GM21786 (cell line): Measurements from ENCODE around the gene PPRC1.

Experiments
- ATAC-seq: cut with Tn5 transposase; IDR thresholded peaks from one replicate; pipeline ENCODE4 v1.9.1; 2021; ENCODE audit not compliant: unreplicated experiment

The PPRC1 gene, protein sequence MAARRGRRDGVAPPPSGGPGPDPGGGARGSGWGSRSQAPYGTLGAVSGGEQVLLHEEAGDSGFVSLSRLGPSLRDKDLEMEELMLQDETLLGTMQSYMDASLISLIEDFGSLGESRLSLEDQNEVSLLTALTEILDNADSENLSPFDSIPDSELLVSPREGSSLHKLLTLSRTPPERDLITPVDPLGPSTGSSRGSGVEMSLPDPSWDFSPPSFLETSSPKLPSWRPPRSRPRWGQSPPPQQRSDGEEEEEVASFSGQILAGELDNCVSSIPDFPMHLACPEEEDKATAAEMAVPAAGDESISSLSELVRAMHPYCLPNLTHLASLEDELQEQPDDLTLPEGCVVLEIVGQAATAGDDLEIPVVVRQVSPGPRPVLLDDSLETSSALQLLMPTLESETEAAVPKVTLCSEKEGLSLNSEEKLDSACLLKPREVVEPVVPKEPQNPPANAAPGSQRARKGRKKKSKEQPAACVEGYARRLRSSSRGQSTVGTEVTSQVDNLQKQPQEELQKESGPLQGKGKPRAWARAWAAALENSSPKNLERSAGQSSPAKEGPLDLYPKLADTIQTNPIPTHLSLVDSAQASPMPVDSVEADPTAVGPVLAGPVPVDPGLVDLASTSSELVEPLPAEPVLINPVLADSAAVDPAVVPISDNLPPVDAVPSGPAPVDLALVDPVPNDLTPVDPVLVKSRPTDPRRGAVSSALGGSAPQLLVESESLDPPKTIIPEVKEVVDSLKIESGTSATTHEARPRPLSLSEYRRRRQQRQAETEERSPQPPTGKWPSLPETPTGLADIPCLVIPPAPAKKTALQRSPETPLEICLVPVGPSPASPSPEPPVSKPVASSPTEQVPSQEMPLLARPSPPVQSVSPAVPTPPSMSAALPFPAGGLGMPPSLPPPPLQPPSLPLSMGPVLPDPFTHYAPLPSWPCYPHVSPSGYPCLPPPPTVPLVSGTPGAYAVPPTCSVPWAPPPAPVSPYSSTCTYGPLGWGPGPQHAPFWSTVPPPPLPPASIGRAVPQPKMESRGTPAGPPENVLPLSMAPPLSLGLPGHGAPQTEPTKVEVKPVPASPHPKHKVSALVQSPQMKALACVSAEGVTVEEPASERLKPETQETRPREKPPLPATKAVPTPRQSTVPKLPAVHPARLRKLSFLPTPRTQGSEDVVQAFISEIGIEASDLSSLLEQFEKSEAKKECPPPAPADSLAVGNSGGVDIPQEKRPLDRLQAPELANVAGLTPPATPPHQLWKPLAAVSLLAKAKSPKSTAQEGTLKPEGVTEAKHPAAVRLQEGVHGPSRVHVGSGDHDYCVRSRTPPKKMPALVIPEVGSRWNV (N-terminal part only)

DNA sequence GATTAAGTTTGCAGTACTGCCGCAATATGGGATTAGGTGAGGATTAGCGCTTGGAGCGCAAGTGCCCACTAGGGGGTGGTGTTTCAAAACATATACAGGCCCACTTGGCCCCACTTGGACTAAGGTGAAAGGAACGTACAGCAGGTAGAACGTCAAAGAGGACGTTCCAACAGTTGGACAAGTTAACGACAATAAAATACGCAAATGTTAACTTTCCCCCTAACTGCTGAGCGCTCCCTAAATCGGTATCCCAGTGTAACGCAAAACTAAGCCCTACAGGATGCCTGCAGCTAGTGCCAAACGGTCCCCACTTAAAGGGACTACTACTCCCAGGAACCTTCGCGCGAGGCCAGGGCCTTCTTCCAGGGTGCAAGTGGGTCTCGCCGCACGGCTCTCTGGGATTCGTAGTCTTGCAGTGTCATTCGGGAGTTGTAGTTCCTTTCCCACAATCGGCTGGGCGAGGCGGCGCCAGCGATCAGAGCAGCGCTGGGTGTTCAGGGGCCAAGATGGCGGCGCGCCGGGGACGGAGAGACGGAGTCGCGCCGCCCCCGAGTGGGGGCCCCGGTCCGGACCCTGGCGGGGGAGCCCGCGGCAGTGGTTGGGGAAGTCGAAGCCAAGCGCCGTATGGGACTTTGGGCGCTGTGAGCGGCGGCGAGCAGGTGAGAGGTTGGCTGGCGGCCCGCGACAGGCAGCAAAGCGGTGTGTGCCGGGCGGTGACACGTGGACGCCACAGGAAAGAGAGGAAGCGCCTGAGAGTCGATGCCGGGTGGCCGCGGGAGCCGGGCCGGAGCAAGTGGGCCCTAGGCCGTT, at the start of gene PPRC1:
TSS of gene PPRC1 (plus strand) at position 478 of the 810 bp plus-strand sequence. CDS start at position 507, 29 bp downstream.
- ATAC-seq, result peak; percentile 93

DNA sequence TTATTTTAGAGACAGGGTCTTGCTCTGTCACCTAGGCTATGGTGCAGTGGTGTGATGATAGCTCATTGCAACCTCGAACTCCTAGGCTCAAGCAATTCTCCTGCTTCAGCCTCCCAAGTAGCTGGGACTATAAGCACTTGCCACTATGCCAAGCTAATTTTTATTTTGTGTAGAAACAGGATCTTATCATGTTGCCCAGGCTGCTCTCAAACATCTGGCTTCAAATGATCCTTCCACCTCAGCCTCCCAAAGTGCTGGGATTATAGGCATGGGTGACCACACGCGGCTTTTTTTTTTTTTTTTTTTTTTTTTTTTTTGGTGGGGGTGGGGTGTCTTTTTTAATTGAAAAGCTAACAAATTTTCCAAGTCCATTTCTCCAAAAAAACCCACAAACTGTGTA, 49.3 kb upstream of the PPRC1 start:
- ATAC-seq, result no peak

DNA sequence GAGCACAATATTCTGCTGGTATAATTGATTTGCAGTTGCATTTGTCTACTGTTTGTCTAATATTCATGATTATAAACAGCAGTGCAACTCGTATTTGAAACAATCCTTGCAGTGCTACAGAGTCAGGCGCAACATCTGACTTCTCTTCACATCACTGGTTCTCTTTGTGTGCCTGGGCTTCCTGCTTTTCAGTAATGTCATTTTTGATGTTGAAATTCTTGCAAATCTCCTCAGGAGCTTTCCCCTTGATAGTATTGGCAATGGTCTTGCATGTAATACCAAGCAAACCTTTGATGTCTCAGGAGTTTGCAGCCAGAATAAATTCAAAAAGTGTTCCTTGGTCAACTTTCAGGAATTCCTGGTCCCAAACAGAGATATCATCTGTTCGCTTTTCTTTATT, 47.5 kb upstream of the PPRC1 start:
- ATAC-seq, result no peak

DNA sequence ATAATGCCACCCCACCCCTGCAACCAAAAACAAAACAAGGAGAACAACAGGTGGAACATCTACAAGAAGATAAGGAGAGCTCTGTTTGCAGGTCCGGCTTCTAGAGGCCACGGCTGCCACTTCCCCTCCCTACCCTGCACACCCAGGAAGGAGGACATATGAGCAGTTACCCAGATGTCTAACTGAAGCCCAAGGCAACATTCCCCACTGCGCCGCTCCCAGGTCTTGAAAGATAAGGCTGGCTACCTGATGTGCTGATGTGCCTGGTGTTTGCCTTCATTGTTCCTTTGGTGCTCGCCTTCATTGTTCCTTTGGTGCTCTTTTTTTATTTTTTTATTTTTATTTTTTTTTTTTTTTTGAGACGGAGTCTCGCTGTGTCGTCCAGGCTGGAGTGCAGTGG, 46.6 kb upstream of the PPRC1 start:
- ATAC-seq, result no peak

DNA sequence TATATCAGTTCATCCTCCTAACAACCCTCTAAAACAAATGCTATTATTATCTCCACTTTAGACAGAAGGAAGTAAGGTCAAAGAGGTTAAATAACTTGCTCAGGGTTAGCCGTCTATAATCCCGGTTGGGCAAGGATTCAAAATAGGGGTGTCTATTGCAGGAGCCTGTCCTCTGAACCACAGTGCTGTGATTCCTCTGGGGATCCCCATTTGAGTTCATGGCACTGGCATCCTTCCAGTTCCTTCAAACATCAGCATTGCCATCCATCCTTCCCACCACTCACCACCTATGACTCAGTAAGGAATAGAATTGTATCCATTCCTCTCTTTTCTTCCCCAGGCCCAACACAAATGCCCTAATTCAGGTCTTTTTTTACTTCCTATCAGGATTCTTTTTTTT, 42.1 kb upstream of the PPRC1 start:
- ATAC-seq, result no peak

DNA sequence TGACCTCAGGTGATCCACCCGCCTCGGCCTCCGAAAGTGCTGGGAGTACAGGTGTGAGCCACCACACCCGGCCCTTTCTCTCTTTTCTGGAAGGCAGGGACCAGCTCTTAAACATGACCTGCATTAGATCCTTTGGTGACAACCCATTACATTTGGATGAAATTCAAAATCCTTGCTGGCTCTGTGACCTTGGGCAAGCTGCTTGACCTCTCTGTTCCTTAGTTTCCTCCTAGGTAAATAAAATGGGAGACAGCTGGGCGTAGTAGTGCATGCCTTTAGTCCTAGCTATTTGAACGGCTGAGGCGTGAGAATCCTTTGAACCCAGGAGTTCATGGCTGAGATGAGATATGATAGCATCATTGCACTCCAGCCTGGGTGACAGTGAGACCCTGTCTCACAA, 36.4 kb upstream of the PPRC1 start:
- no peak for ATAC-seq

DNA sequence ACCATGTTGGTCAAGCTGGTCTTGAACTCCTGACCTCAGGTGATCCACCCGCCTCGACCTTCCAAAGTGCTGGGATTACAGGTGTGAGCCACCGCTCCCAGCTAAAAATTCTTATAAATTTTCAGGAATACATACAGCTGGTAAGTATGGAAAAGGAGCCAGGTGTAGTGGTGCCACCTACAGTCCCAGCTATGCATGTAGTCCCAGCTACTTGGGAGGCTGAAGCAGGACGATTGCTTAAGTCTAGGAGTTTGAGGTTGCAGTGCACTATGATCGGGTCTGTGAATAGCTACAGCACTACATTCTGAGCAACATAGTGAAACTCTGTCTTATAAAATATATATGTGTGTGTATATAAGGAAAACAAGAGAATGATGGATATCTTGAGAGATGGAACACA, 31.7 kb upstream of the PPRC1 start:
- ATAC-seq, result no peak

DNA sequence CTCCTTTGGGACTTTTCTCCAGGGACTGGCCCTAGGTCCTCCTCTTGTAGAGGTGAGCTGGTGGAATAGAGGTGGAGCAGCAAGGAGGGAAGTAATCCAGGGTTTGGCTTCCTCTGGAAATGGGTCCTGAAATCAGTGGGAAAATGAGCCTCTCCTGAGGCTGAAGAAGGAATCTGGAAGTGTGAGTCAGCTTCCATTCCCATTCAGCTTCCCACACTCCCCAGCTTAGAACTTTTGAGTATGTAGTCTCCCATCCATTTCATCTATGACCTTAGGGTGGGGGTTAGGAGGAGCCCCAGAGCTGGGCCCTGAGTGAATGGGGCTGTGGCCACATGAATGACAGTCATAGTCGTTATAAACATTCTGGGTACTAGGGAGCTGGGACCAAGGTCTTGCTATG, 30.4 kb upstream of the PPRC1 start:
- no peak for ATAC-seq

DNA sequence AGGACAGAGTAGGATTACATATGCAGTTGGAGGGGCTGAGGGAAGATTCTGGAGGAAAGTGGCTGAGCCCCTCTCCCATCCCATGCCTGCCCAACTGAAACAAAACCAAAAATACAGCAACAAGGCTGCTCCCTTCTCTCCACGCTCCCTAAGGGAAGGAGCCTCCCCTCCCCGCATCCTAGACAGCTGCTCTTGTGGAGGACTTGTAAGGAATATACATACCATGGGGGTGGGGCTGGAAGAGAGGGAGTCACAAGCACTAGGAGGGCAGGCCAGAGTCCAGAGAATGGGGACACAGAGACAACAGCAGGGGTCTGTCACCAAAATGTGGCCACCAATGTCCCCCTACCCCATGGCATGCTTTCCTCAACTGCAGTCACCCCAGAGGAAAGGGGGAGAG, 25.8 kb upstream of the PPRC1 start:
- ATAC-seq, result no peak

DNA sequence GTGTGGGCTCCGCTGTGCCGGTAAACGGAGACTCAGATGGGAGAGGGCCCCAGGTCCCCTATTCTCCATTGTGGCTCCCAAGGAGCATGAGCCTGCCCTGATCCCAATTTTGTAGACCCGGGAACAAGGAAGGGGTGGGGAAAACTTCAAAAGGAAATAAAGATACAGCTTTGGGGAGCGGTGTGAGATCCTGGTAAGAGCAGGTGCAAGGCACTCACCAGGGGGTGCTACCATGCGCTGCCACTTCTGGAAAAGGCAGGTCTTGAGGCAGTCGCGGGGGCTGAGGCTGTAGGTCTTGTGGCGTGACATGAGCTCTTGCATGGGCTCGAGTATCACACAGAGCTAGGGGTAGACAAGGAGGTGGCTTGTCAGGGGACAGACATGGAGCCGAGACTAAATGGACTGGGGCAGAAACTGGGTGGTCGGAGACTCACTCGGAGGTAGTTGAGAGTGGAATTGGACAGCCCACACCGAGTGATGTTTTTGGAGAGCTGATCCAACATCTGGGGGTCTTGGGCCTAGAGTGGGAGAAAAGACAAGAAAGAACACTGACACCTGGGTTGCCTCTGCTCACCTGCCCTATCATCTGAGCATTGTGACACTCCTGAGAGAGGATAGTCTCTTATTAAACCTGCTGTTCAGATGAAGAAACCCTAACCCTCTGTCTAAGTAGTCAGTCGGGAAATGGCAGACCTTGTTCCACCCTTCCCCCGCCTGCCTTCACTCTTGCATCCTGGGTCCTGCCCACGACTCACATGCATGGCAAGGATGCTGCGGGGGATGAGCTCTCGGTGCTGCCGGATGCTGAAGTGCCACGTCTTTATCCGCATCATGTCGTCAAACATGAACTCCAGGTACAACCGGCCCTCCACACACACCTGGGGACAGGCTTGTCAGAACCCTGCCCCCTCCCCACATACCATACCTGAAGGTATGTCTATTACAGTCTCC, 23.4 kb upstream of the PPRC1 start:
- no peak for ATAC-seq

DNA sequence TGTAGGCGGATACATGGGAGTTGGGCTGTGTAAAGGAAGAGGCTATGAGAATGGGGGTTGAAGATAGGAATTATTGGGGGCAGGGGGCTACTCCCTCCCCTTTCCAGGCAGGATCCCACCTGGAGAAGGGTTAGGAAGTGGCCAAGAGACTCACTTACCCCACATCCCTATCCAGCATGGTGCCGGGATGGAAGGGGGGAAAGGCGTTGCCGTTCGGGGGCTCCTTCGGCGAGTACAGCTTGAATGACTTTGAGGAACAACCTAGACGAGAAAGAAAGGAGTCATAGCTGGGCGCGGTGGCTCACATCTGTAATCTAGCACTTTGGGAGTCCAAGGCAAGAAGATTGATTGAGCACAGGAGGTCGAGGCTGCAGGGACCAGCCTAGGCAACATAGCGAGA, 21.6 kb upstream of the PPRC1 start:
- ATAC-seq, result no peak

DNA sequence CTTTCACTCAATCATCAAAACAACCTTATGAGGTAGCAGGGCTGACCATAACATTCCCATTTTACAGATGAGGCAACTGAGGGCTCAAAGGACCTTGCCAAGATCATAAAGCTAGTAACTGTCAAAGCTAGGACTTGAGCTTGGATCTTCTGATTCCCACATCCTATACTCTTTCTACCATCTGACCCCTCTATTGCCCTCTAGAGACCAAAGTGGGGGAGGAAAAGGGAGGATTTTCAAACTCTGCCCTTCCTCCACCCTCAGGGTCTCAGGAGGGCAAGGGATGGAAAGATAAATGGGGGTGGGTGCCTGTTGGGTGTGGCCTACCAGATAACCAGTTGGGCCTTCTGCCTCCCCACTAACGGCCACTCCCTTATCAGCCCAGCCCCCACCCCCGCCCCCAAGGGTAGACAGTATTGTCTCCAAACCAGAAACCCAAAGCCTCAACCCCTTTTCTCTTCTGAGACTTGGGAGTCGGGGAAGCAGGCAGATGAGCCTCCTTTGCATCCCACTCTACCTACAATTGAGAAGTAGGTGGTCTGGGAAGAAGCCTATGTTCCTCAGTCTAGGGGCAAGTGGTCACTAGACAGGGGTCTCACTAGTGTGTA, 20.5 kb upstream of the PPRC1 start:
- no peak for ATAC-seq

DNA sequence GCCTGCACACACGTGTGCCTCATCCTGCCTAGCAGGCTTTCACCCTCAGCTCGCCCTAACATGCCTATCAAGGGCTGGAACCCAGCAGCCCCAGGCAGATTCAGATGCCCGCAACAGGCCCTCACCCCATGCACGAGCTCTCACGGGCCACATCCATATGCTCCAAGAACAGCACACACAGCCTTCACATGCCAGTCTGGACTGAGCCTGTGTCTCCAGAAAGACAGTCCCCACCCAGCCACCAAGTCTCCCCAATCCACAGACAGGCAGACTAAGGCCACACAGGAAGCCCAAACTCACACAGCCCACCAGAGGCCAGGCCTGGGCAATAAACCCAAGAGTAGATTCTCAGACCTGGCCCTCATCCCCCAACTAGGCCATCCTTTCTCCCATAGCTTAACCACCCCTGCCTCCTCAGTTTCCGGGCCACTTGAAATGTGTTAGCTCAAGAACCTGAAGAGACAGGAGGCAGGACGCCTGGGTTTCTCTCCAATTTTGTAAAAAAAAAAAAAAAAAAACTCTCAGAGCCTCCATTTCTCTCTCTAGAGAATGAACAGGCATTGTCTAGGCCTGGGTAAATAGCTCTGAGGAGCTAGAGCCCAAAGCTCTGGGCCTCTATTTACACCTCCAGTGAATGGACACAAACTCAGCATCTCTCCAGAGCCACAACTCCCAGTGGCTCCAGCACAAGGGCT, 19.4 kb upstream of the PPRC1 start:
- ATAC-seq, result no peak

DNA sequence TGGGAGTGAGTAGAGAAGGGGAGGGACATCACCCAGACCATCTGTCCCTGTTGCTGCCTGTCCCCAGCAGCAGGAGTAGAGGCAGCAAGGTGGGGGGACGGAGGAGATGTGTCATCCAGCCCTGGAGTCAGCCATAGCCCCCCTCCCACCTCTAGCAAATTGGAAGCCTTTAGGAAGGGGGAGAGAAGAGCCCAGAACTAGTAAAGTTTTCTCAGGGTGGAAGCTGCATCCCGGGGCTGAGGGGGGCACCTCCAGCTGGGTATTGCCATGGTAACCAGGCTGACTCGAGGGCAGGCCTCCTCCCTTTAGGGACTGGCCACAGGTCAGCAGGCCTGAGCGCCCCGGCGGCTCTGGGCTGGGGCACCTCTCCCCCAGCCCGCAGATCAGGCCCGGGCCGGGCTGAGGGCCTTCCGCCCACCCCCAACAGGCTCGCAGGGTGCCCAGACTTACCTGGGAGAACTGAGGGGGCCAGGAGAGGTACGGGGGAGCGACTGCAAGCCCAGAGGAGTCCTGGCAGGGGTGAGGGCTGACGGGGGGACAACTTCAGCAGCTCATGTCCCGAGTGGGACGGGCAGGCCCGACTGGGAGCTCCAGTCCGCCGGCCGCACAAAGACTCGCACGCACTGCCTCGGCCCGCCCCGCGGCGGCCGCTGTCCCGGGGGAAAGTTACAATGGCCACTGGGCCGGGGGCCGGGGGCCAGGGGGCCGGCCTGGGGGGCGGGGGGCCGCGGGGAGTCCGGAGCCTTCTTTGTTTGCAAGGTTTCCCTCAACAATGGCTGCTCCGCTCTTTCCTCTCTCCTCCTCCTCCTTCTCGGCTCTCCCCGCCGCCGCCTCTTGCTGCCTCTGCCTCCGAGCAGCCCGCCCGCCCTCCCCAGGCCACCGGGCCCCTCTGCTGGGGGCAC, 18.6 kb upstream of the PPRC1 start:
- peak; percentile 7 for ATAC-seq

DNA sequence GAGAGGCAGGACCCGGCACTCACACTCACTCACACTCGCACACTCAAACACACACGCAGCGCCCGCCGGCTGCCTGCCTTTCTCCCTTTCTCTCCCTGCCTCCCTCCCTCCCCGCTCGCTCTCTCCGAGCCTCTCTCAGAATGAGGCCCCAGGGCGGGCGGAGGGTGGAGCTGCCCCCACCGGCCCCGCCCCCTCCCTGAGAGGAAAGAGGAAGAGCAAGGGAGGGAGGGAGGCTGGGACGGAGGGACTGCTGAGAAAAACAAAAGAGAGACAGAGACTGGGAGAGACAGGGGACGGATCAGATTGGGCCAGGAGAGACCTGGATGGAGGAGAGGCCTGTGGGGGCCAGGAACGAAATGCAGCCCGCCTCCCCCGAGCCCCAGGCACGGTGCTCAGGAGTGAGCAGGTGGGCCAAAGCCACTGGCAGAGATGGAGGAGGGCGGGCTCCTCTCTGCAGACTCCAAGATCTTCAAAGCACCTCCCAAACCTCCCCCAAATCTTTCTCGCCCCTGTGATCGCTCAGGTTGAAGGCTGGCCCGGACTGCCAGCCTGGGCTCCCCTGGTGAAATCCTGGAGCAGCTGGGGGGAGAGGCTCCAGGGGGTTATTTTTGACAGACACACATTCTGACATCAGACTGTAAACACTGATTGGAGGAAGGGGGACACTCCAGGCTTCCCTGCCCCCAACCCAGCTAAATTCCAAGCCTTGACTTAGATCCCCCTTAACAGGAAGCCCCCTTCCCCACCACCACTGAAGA, 17.8 kb upstream of the PPRC1 start:
- ATAC-seq, result peak; percentile 65

DNA sequence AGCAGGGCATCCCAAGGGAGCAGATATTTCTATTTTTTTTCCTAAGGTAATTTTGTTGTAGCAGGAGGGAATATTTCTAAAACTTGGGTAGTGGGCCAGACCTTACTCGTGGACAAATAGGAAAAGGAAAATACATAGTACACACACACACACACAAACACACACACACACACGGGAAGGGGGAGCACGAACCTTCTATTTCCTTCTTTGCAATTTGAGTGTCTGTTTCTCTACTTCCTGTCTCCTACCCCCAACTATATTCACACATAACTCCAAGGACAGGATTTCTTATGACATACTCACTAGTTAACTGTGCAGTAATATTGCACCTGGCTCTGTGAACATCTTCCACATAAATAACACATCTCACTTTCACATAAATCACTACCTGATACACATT, 17.1 kb upstream of the PPRC1 start:
- ATAC-seq, result no peak

DNA sequence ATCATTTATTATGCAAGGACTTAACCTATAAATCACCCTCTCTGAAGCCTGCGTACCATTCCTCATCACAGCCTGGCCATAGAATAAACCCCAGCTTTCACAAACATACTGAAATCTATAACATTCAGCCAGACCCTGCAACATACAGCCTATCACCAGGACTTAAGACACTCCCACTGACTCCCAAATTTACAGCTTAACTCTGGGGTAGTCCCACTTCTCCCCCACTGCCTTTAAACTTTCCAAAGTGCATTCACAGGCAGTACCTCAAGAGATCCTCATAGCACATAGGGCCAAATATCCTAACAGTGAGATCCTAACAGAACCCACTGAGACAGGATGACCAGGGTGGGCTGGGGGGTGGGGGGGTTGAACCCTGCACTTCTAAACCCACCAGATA, 16.2 kb upstream of the PPRC1 start:
- no peak for ATAC-seq
